Measurements from ENCODE around the gene PCBP4. TPM values are rescaled to one million over a fixed set of nuclear protein-coding genes. Genes with fewer than 3 reads are reported as not detected.

PCBP4 gene
- total RNA-seq, 1 donor from 2014 or later = 60.6 TPM

- Mint-ChIP-seq H3K36me3 (ENCODE audit: low read depth, unreplicated experiment) (peaks cover 4% of the 10 kb centered on the region), H3K4me3 (ENCODE audit: unreplicated experiment) (no peak overlapping the region), H3K9me3 (ENCODE audit: unreplicated experiment) (no peaks in the 10 kb centered on the region), H3K27ac (ENCODE audit: unreplicated experiment) (no peak overlapping the region), H3K4me1 (ENCODE audit: unreplicated experiment) (peaks cover 9% of the 10 kb centered on the region), H3K27me3 (ENCODE audit: unreplicated experiment) (peaks cover 17% of the 10 kb centered on the region)
- TF ChIP-seq CTCF (IDR thresholded peaks at IDR 0.05; ENCODE audit: unreplicated experiment) = no peak
- no peak for DNase-seq (ENCODE audit: low spot score)
These were observed 4.3 kb downstream of the PCBP4 start for GRCh38 chr3:51962854-51963530.

GRCh38 chr3:51961602-51962569 is 5.4 kb downstream of the PCBP4 start:
- H3K9me3 Mint-ChIP-seq (ENCODE audit: unreplicated experiment) = no peaks in the 10 kb centered on the region

GRCh38 chr3:51961011-51961410 is 6.2 kb downstream of the PCBP4 start:
- no peaks in the 10 kb centered on the region for H3K9me3 Mint-ChIP-seq (ENCODE audit: unreplicated experiment)
- H3K27ac Mint-ChIP-seq (ENCODE audit: unreplicated experiment) = no peak overlapping the region
- no peak for DNase-seq (ENCODE audit: low spot score)
- peaks cover 9% of the 10 kb centered on the region for H3K4me1 Mint-ChIP-seq (ENCODE audit: unreplicated experiment)
- no peak overlapping the region for H3K4me3 Mint-ChIP-seq (ENCODE audit: unreplicated experiment)
- TF ChIP-seq CTCF (IDR thresholded peaks at IDR 0.05; ENCODE audit: unreplicated experiment) = no peak
- H3K27me3 Mint-ChIP-seq (ENCODE audit: unreplicated experiment) = peaks cover 17% of the 10 kb centered on the region
- H3K36me3 Mint-ChIP-seq (ENCODE audit: low read depth, unreplicated experiment) = peaks cover 4% of the 10 kb centered on the region

More at GRCh38 chr3:51961602-51962569, 5.4 kb downstream of the PCBP4 start:
- Mint-ChIP-seq H3K27me3 (ENCODE audit: unreplicated experiment) (peaks cover 17% of the 10 kb centered on the region), H3K36me3 (ENCODE audit: low read depth, unreplicated experiment) (peaks cover 4% of the 10 kb centered on the region), H3K27ac (ENCODE audit: unreplicated experiment) (no peak overlapping the region), H3K4me1 (ENCODE audit: unreplicated experiment) (peaks cover 9% of the 10 kb centered on the region), H3K4me3 (ENCODE audit: unreplicated experiment) (no peak overlapping the region)
- no peak for DNase-seq (ENCODE audit: low spot score)
- TF ChIP-seq CTCF (IDR thresholded peaks at IDR 0.05; ENCODE audit: unreplicated experiment) = no peak

- TF ChIP-seq CTCF (IDR thresholded peaks at IDR 0.05; ENCODE audit: unreplicated experiment) = no peak
- Mint-ChIP-seq H3K27ac (ENCODE audit: unreplicated experiment) (no peak overlapping the region), H3K4me1 (ENCODE audit: unreplicated experiment) (peaks cover 5% of the 10 kb centered on the region), H3K36me3 (ENCODE audit: low read depth, unreplicated experiment) (peaks cover 4% of the 10 kb centered on the region), H3K9me3 (ENCODE audit: unreplicated experiment) (no peaks in the 10 kb centered on the region), H3K27me3 (ENCODE audit: unreplicated experiment) (peaks cover 12% of the 10 kb centered on the region), H3K4me3 (ENCODE audit: unreplicated experiment) (no peak overlapping the region)
- no peak for DNase-seq (ENCODE audit: low spot score)
These were observed 6.9 kb downstream of the PCBP4 start for GRCh38 chr3:51960386-51960785.

Data from endothelial cell (in vitro differentiated cells).